ENCODE data around the gene HS3ST6. TPM values are rescaled to one million over a fixed set of nuclear protein-coding genes. Genes with fewer than 3 reads are reported as not detected.

Gene HS3ST6
- total and polyA plus RNA-seq, 2 donors (not counting 3 experiments of a cell fraction or from before 2014, with no cell fraction given): not detected

GRCh38 chr16:1936945-1937479, 18.8 kb upstream of the HS3ST6 start:
- no peaks in the 10 kb centered on the region for H3K9me3 ChIP-seq (replicated peaks; ENCODE audit: control insufficient read depth, insufficient read depth, low read length)
- H3K4me2 ChIP-seq (ENCODE audit: insufficient read depth, low read length): no peak overlapping the region
- H3K27ac ChIP-seq (ENCODE audit: insufficient read depth, low read depth, low read length): no peak overlapping the region
- POLR2A ChIA-PET: no interaction called here
- TF ChIP-seq GATA2 (IDR thresholded peaks at IDR 0.05; ENCODE audit: insufficient read depth, insufficient read length, low read depth, low read length) (no peak), FOS (IDR thresholded peaks at IDR 0.05; ENCODE audit: borderline replicate concordance, insufficient read depth, low read length) (no peak), POLR2A (IDR thresholded peaks at IDR 0.05; ENCODE audit: low read depth, low read length) (no peak), POLR2AphosphoS5 (IDR thresholded peaks at IDR 0.05; ENCODE audit: insufficient read depth, low read depth, low read length) (no peak), MYC (IDR thresholded peaks at IDR 0.05; ENCODE audit: low read depth, low read length) (no peak), JUN (IDR thresholded peaks at IDR 0.05; ENCODE audit: borderline replicate concordance, insufficient read depth, insufficient read length, low read depth) (no peak)
- TF ChIP-seq, protein P1, sequence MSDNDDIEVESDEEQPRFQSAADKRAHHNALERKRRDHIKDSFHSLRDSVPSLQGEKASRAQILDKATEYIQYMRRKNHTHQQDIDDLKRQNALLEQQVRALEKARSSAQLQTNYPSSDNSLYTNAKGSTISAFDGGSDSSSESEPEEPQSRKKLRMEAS (IDR thresholded peaks at IDR 0.05; ENCODE audit: insufficient read depth, insufficient read length): no peak
- intact Hi-C loops (cut with micrococcal nuclease) (no loop called here), dilution Hi-C loops (cut with MboI; ENCODE audit: extremely low pct_ligation_motif_present, low sequenced_read_pairs) (no loop called here)
- no TSS peak for BruUV-seq (replicated peaks)
- peaks cover 0 to 15% of the 10 kb centered on the region in 2 experiments for H3K36me3 ChIP-seq (ENCODE audit: control insufficient read depth in 2 of 2, extremely low read depth in 1 of 2, insufficient read depth in 2 of 2, low read length in 2 of 2)
- no peaks in the 10 kb centered on the region for H3K9me1 ChIP-seq (replicated peaks; ENCODE audit: control insufficient read depth, extremely low read depth, insufficient read depth, low read length)
- H4K20me1 ChIP-seq (replicated peaks; ENCODE audit: control insufficient read depth, extremely low read depth, insufficient read depth, low read length): no peaks in the 10 kb centered on the region
- no peaks in the 10 kb centered on the region for H3K79me2 ChIP-seq (ENCODE audit: control insufficient read depth, insufficient read depth, low read length)
- CTCF ChIA-PET: no interaction called here
- no peak overlapping the region for H3K4me3 ChIP-seq (replicated peaks in 1 of 3; ENCODE audit: insufficient read depth in 1 of 3, low read depth in 1 of 3, low read length in 3 of 3)
- H3K4me1 ChIP-seq (ENCODE audit: control insufficient read depth, extremely low read depth, insufficient read depth, low read length): peaks cover 4% of the 10 kb centered on the region
- no peak overlapping the region for H3K9ac ChIP-seq (replicated peaks; ENCODE audit: extremely low read depth, insufficient read depth, low read length)
- H3K27me3 ChIP-seq (ENCODE audit: control insufficient read depth in 2 of 2, insufficient read depth in 2 of 2, low read length in 2 of 2): no peaks in the 10 kb centered on the region
- no peak for DNase-seq (ENCODE audit: low read depth, low spot score)
- H2AFZ ChIP-seq (ENCODE audit: low read depth, low read length): no peak overlapping the region
- no peak for FAIRE-seq

GRCh38 chr16:1933097-1933661, 15.0 kb upstream of the HS3ST6 start:
- Histone ChIP-seq H3K4me3 (replicated peaks in 1 of 3; ENCODE audit: insufficient read depth in 1 of 3, low read depth in 1 of 3, low read length in 3 of 3) (no peak overlapping the region), H4K20me1 (replicated peaks; ENCODE audit: control insufficient read depth, extremely low read depth, insufficient read depth, low read length) (no peaks in the 10 kb centered on the region), H3K27me3 (ENCODE audit: control insufficient read depth in 2 of 2, insufficient read depth in 2 of 2, low read length in 2 of 2) (no peaks in the 10 kb centered on the region), H3K36me3 (ENCODE audit: control insufficient read depth in 2 of 2, extremely low read depth in 1 of 2, insufficient read depth in 2 of 2, low read length in 2 of 2) (peaks cover 0 to 1% of the 10 kb centered on the region in 2 experiments), H3K9ac (replicated peaks; ENCODE audit: extremely low read depth, insufficient read depth, low read length) (no peak overlapping the region), H3K9me1 (replicated peaks; ENCODE audit: control insufficient read depth, extremely low read depth, insufficient read depth, low read length) (no peaks in the 10 kb centered on the region), H3K9me3 (replicated peaks; ENCODE audit: control insufficient read depth, insufficient read depth, low read length) (no peaks in the 10 kb centered on the region), H3K27ac (ENCODE audit: insufficient read depth, low read depth, low read length) (no peak overlapping the region), H3K79me2 (ENCODE audit: control insufficient read depth, insufficient read depth, low read length) (no peaks in the 10 kb centered on the region), H3K4me1 (ENCODE audit: control insufficient read depth, extremely low read depth, insufficient read depth, low read length) (no peaks in the 10 kb centered on the region), H2AFZ (ENCODE audit: low read depth, low read length) (no peak overlapping the region), H3K4me2 (ENCODE audit: insufficient read depth, low read length) (no peak overlapping the region)
- ChIA-PET CTCF (no interaction called here), POLR2A (no interaction called here)
- FAIRE-seq (no peak), DNase-seq (ENCODE audit: low read depth, low spot score) (no peak)
- TF ChIP-seq GATA2 (IDR thresholded peaks at IDR 0.05; ENCODE audit: insufficient read depth, insufficient read length, low read depth, low read length) (no peak), EZH2 (IDR thresholded peaks at IDR 0.05; ENCODE audit: borderline replicate concordance, low read depth, low read length, severe bottlenecking) (no peak), POLR2AphosphoS5 (IDR thresholded peaks at IDR 0.05; ENCODE audit: insufficient read depth, low read depth, low read length) (no peak), POLR2A (IDR thresholded peaks at IDR 0.05; ENCODE audit: low read depth, low read length) (no peak), MYC (IDR thresholded peaks at IDR 0.05; ENCODE audit: low read depth, low read length) (no peak), JUN (IDR thresholded peaks at IDR 0.05; ENCODE audit: borderline replicate concordance, insufficient read depth, insufficient read length, low read depth) (no peak), FOS (IDR thresholded peaks at IDR 0.05; ENCODE audit: borderline replicate concordance, insufficient read depth, low read length) (no peak)
- TF ChIP-seq, protein P1 (IDR thresholded peaks at IDR 0.05; ENCODE audit: insufficient read depth, insufficient read length): no peak
- TF ChIP-seq, protein P2, sequence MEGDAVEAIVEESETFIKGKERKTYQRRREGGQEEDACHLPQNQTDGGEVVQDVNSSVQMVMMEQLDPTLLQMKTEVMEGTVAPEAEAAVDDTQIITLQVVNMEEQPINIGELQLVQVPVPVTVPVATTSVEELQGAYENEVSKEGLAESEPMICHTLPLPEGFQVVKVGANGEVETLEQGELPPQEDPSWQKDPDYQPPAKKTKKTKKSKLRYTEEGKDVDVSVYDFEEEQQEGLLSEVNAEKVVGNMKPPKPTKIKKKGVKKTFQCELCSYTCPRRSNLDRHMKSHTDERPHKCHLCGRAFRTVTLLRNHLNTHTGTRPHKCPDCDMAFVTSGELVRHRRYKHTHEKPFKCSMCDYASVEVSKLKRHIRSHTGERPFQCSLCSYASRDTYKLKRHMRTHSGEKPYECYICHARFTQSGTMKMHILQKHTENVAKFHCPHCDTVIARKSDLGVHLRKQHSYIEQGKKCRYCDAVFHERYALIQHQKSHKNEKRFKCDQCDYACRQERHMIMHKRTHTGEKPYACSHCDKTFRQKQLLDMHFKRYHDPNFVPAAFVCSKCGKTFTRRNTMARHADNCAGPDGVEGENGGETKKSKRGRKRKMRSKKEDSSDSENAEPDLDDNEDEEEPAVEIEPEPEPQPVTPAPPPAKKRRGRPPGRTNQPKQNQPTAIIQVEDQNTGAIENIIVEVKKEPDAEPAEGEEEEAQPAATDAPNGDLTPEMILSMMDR (IDR thresholded peaks at IDR 0.05; ENCODE audit: extremely low read depth in 1 of 2, insufficient read depth in 1 of 2, low read depth in 1 of 2, low read length in 2 of 2): no peak
- intact Hi-C loops (cut with micrococcal nuclease): no loop called here
- no TSS peak for BruUV-seq (replicated peaks)
- dilution Hi-C loops (cut with MboI; ENCODE audit: extremely low pct_ligation_motif_present, low sequenced_read_pairs): no loop called here
